Measurements from ENCODE around the gene TMEM94. TPM values are rescaled to one million over a fixed set of nuclear protein-coding genes. Genes with fewer than 3 reads are reported as not detected.

The TMEM94 gene
- total and polyA plus RNA-seq, 2 of the 8 experiments (the other 6 are each of a cell fraction or from before 2014, with no cell fraction given) = 54.8 to 69.9 TPM

GRCh38 chr17:75410141-75410540, 46.3 kb upstream of the TMEM94 start:
- Histone ChIP-seq H3K27ac (ENCODE audit: low read depth, low read length) (no peak overlapping the region), H2BK5ac (ENCODE audit: low read depth, low read length) (no peak overlapping the region), H2BK15ac (ENCODE audit: low read length) (no peak overlapping the region), H3K9ac (replicated peaks in 1 of 4; ENCODE audit: extremely low read depth in 1 of 4, low read depth in 3 of 4, low read length in 3 of 4) (no peak overlapping the region), H3K9me3 (ENCODE audit: insufficient read depth in 2 of 2, low read depth in 1 of 2, low read length in 1 of 2) (no peaks in the 10 kb centered on the region), H3K79me2 (ENCODE audit: control insufficient read depth in 1 of 2, insufficient read depth in 2 of 2, low read length in 2 of 2) (peaks cover 0 to under 1% of the 10 kb centered on the region in 2 experiments; a peak in 1 of 4 replicates), H3K23ac (ENCODE audit: insufficient read length) (no peak overlapping the region), H3K27me3 (replicated peaks in 1 of 4; ENCODE audit: control insufficient read depth in 3 of 4, extremely low read depth in 1 of 4, insufficient read depth in 3 of 4, low read length in 3 of 4) (no peaks in the 10 kb centered on the region), H3K79me1 (ENCODE audit: low read depth, low read length) (no peaks in the 10 kb centered on the region), H3K4me2 (ENCODE audit: insufficient read depth in 1 of 2, low read depth in 2 of 2, low read length in 2 of 2) (no peak overlapping the region), H2AFZ (ENCODE audit: low read length) (no peak overlapping the region), H4K91ac (replicated peaks; ENCODE audit: insufficient read length, low read length) (no peak overlapping the region), H2BK12ac (ENCODE audit: low read depth, low read length) (no peak overlapping the region), H3K36me3 (ENCODE audit: control insufficient read depth in 2 of 4, insufficient read depth in 4 of 4, low read length in 3 of 4) (no peaks in the 10 kb centered on the region), H3K4me3 (ENCODE audit: extremely low read depth in 1 of 4, insufficient read depth in 2 of 4, low read depth in 3 of 4, low read length in 4 of 4) (no peak overlapping the region), H4K5ac (ENCODE audit: insufficient read length, low read depth, low read length) (no peak overlapping the region), H3K14ac (ENCODE audit: insufficient read length) (no peak overlapping the region), H2BK120ac (replicated peaks; ENCODE audit: low read depth, low read length) (no peak overlapping the region), H4K8ac (ENCODE audit: extremely low read depth, insufficient read depth, low read length) (no peak overlapping the region), H3K18ac (ENCODE audit: extremely low read depth, low read length) (no peak overlapping the region), H3K4me1 (replicated peaks in 1 of 4; ENCODE audit: control insufficient read depth in 3 of 4, insufficient read depth in 4 of 4, low read length in 3 of 4) (no peaks in the 10 kb centered on the region), H3K23me2 (ENCODE audit: low read depth, low read length) (no peaks in the 10 kb centered on the region; the same call in 1 of the 2 replicates), H3K4ac (replicated peaks; ENCODE audit: insufficient read length, low read depth, low read length) (no peak overlapping the region), H2BK20ac (ENCODE audit: low read length) (no peak overlapping the region), H3K56ac (replicated peaks; ENCODE audit: insufficient read length, low read depth, low read length) (no peak overlapping the region), H4K20me1 (replicated peaks in 1 of 2; ENCODE audit: control insufficient read depth in 1 of 2, insufficient read depth in 2 of 2, low read length in 2 of 2) (no peaks in the 10 kb centered on the region), H2AK5ac (ENCODE audit: low read depth, low read length) (no peak overlapping the region; the same call in 1 of the 2 replicates)
- FAIRE-seq (no peak), DNase-seq (ENCODE audit: low read depth in 1 of 2, low spot score in 2 of 2) (no peak)
- CTCF ChIA-PET (ENCODE audit: partially characterized antibody) = interaction anchor here (0.6 to 2.6 kb wide), 9 partner anchors 11 to 447 kb away, joined by 3 to 10 read pairs (median 5); partner anchors contain the start of genes MIF4GD and SLC25A19
- POLR2A ChIA-PET (ENCODE audit: partially characterized antibody) = interaction anchor here (1.0 to 1.2 kb wide), 3 partner anchors 148 to 375 kb away, joined by 3 read pairs; partner anchors contain the start of genes MRPS7 and UNK
- 80% methylated on average over 4 of the region's 4 CpGs; no CpG with 5 or more reads in 1 of the 2 experiments for WGBS, 2 experiments (ENCODE audit: extremely low coverage in 1 of 2, insufficient coverage in 1 of 2, insufficient read length in 1 of 2, insufficient replicate concordance in 2 of 2, low coverage in 1 of 2, low lambda C conversion rate in 2 of 2, missing lambda C conversion rate in 1 of 2)
- no peak for TF ChIP-seq KDM1A (IDR thresholded peaks at IDR 0.05; ENCODE audit: borderline replicate concordance, low read length)
- no peak for TF ChIP-seq CTBP2 (IDR thresholded peaks at IDR 0.05; ENCODE audit: borderline replicate concordance, insufficient read depth, insufficient read length, low read length)
- no peak for TF ChIP-seq E2F6 (IDR thresholded peaks at IDR 0.05)
- no peak for TF ChIP-seq SP2 (IDR thresholded peaks at IDR 0.05; ENCODE audit: low read length)
- TF ChIP-seq ZNF274 (IDR thresholded peaks at IDR 0.05; ENCODE audit: borderline replicate concordance, extremely low read depth, low read length) = no peak
- TF ChIP-seq SP4 (IDR thresholded peaks at IDR 0.05; ENCODE audit: low read length) = no peak
- TF ChIP-seq HDAC2 (IDR thresholded peaks at IDR 0.05; ENCODE audit: borderline replicate concordance in 1 of 2, low read depth in 2 of 2, low read length in 2 of 2) = no peak
- TF ChIP-seq SIX5 (IDR thresholded peaks at IDR 0.05; ENCODE audit: low read depth, low read length) = no peak
- no peak for TF ChIP-seq TAF7 (optimal IDR thresholded peaks at IDR 0.05; ENCODE audit: borderline replicate concordance, low read depth, low read length)
- TF ChIP-seq JUN (IDR thresholded peaks at IDR 0.05; ENCODE audit: low read depth, low read length) = no peak
- TF ChIP-seq ATF3 (IDR thresholded peaks at IDR 0.05; ENCODE audit: insufficient read depth, low read depth, low read length) = no peak

Measured in H1 (cell line).